Keratinocyte (primary cell): ENCODE results near the gene KRT31. TPM values are rescaled to one million over a fixed set of nuclear protein-coding genes. Genes with fewer than 3 reads are reported as not detected.
"Not testable (repeated sequence)": the region's sequence is repeated elsewhere in the genome, so short reads cannot be mapped to it uniquely, and the experiment has no call there.

Source experiments
- DNase-seq: peaks from one replicate; pipeline ENCODE4 v3.0.0-alpha.2; 2011; ENCODE audit warnings: low read depth, missing footprints, low spot score
- FAIRE-seq: peaks from 2 replicates; lab custom pipeline; 2011; peaks lifted over from hg19 to GRCh38; lab: Jason Lieb, UNC
- H2AFZ ChIP-seq: 2 replicates; pipeline ENCODE4 v1.6.0; 2012; ENCODE audit warnings: low read length, control low read depth, inconsistent platforms; ENCODE audit not compliant: control insufficient read depth
- H3K27ac ChIP-seq: 2 replicates; pipeline ENCODE4 v1.5.1; 2011; ENCODE audit warnings: low read length; ENCODE audit not compliant: control insufficient read depth, insufficient read depth
- H3K27me3 ChIP-seq: 3 replicates; pipeline ENCODE4 v1.6.0; 2011; ENCODE audit warnings: low read length; ENCODE audit not compliant: control insufficient read depth, insufficient read depth; ENCODE audit errors: extremely low read depth
- H3K36me3 ChIP-seq, 2 experiments: 2 replicates in 1 of 2; 3 replicates in 1 of 2; pipeline ENCODE4 v1.5.1; 2011; ENCODE audit warnings: low read length in 2 of 2, mild to moderate bottlenecking in 1 of 2; ENCODE audit not compliant: control insufficient read depth in 2 of 2, insufficient read depth in 2 of 2; ENCODE audit errors: extremely low read depth in 1 of 2
- H3K4me1 ChIP-seq: 3 replicates; pipeline ENCODE4 v1.5.1; 2011; ENCODE audit warnings: low read length; ENCODE audit not compliant: control insufficient read depth, insufficient read depth; ENCODE audit errors: extremely low read depth
- H3K4me2 ChIP-seq: 3 replicates; pipeline ENCODE4 v1.6.0; 2011; ENCODE audit warnings: low read depth, low read length; ENCODE audit not compliant: control insufficient read depth, insufficient read depth; ENCODE audit errors: extremely low read depth
- H3K4me3 ChIP-seq, 3 experiments: fragments of 200-600 bp in 1 of 3; sonication (generic) in 1 of 3; 2 replicates in 2 of 3; 3 replicates in 1 of 3; pipeline ENCODE4 v1.5.1; 2011 to 2016; ENCODE audit warnings: low read length in 3 of 3, mild to moderate bottlenecking in 3 of 3, control low read depth in 2 of 3, inconsistent platforms in 1 of 3, low read depth in 1 of 3, mixed read lengths in 1 of 3, mixed run types in 1 of 3, moderate library complexity in 1 of 3; ENCODE audit not compliant: control insufficient read depth in 2 of 3, insufficient read depth in 2 of 3; ENCODE audit errors: extremely low read depth in 1 of 3
- H3K79me2 ChIP-seq: 2 replicates; pipeline ENCODE4 v1.6.0; 2012; ENCODE audit warnings: low read length; ENCODE audit not compliant: control insufficient read depth, insufficient read depth
- H3K9ac ChIP-seq: 3 replicates; pipeline ENCODE4 v1.6.0; 2011; ENCODE audit warnings: low read length; ENCODE audit not compliant: control insufficient read depth, insufficient read depth; ENCODE audit errors: extremely low read depth
- H3K9me1 ChIP-seq: 3 replicates; pipeline ENCODE4 v1.6.0; 2011; ENCODE audit warnings: low read length; ENCODE audit not compliant: control insufficient read depth, insufficient read depth; ENCODE audit errors: extremely low read depth
- H3K9me3 ChIP-seq: 2 replicates; pipeline ENCODE4 v1.5.1; 2012; ENCODE audit warnings: low read depth, low read length; ENCODE audit not compliant: control insufficient read depth
- H4K20me1 ChIP-seq: 3 replicates; pipeline ENCODE4 v1.6.0; 2011; ENCODE audit warnings: low read length; ENCODE audit not compliant: control insufficient read depth, insufficient read depth; ENCODE audit errors: extremely low read depth
- EZH2 ChIP-seq: IDR thresholded peaks from one replicate; pipeline ENCODE4 v1.6.1; 2012; ENCODE audit warnings: inconsistent platforms, mild to moderate bottlenecking, low read length, moderate library complexity
- dilution Hi-C: fragments of 300-500 bp; cut with MboI; formaldehyde crosslinking; loops from one replicate; pipeline ENCODE4 v1.7.0; 2020; ENCODE audit warnings: low sequenced_read_pairs; ENCODE audit not compliant: extremely low pct_ligation_motif_present
- polyA plus RNA-seq, 5 experiments: library from polyadenylated mRNA; depleted of rRNA in 3 of 5; stranded (reverse) in 3 of 5; stranded (forward) in 1 of 5; unstranded in 1 of 5; fragments of >200 nt; gene quantifications; 1 replicate in 1 of 5; 2 replicates in 3 of 5; 3 replicates in 1 of 5; pipeline versions ENCODE4 v1.2.1 to v1.2.3, GENCODE V29; 2011 to 2012; ENCODE audit warnings: missing spikeins in 2 of 5, low read depth in 1 of 5, low replicate concordance in 1 of 5
- TF ChIP-seq, protein P1 (sequence below), 3 experiments: IDR thresholded peaks in 1 of 3; conservative IDR thresholded peaks in 1 of 3; optimal IDR thresholded peaks in 1 of 3; 2 replicates in 2 of 3; 3 replicates in 1 of 3; pipeline versions ENCODE3 to v1.5.1; 2011; ENCODE audit warnings: low read length in 3 of 3, mild to moderate bottlenecking in 3 of 3, moderate library complexity in 2 of 3, control low read depth in 1 of 3, inconsistent platforms in 1 of 3; ENCODE audit not compliant: insufficient read depth in 2 of 3; ENCODE audit errors: extremely low read depth in 1 of 3

KRT31 gene
- polyA plus RNA-seq, 1 donor (not counting 4 experiments of a cell fraction or from before 2014, with no cell fraction given), result 24.9 TPM

- no peaks in the 10 kb centered on the region for H3K79me2 ChIP-seq
- H3K9ac ChIP-seq, result no peak overlapping the region
- H3K9me3 ChIP-seq, result no peaks in the 10 kb centered on the region
- dilution Hi-C loops, result no loop called here
- FAIRE-seq, result peak; percentile 72
- no peak overlapping the region for H3K4me3 ChIP-seq
- H3K36me3 ChIP-seq, result no peaks in the 10 kb centered on the region
- DNase-seq, result no peak
- no peak overlapping the region for H2AFZ ChIP-seq
- TF ChIP-seq, protein P1, sequence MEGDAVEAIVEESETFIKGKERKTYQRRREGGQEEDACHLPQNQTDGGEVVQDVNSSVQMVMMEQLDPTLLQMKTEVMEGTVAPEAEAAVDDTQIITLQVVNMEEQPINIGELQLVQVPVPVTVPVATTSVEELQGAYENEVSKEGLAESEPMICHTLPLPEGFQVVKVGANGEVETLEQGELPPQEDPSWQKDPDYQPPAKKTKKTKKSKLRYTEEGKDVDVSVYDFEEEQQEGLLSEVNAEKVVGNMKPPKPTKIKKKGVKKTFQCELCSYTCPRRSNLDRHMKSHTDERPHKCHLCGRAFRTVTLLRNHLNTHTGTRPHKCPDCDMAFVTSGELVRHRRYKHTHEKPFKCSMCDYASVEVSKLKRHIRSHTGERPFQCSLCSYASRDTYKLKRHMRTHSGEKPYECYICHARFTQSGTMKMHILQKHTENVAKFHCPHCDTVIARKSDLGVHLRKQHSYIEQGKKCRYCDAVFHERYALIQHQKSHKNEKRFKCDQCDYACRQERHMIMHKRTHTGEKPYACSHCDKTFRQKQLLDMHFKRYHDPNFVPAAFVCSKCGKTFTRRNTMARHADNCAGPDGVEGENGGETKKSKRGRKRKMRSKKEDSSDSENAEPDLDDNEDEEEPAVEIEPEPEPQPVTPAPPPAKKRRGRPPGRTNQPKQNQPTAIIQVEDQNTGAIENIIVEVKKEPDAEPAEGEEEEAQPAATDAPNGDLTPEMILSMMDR (optimal IDR thresholded peaks at IDR 0.05 in 1 of 3, IDR thresholded peaks at IDR 0.05 in 1 of 3, conservative IDR thresholded peaks at IDR 0.05 in 1 of 3; ENCODE audit: extremely low read depth in 1 of 3, insufficient read depth in 2 of 3, low read length in 3 of 3), result no peak
- no peak for TF ChIP-seq EZH2
- peaks cover 36% of the 10 kb centered on the region for H3K4me1 ChIP-seq
- peak overlapping the region; percentile 29 for H3K4me2 ChIP-seq
- H3K27ac ChIP-seq, result no peak overlapping the region
- no peaks in the 10 kb centered on the region for H4K20me1 ChIP-seq
- no peaks in the 10 kb centered on the region for H3K27me3 ChIP-seq
- no peaks in the 10 kb centered on the region for H3K9me1 ChIP-seq
Observed at GRCh38 chr17:41352597-41353366, 44.6 kb downstream of the KRT31 start.

GRCh38 chr17:41351177-41351576 lies 46.2 kb downstream of the KRT31 start:
- Histone ChIP-seq H2AFZ (no peak overlapping the region), H3K79me2 (no peaks in the 10 kb centered on the region), H3K9me3 (no peaks in the 10 kb centered on the region), H4K20me1 (no peaks in the 10 kb centered on the region), H3K4me2 (no peak overlapping the region), H3K4me3 (no peak overlapping the region), H3K4me1 (peaks cover 41% of the 10 kb centered on the region), H3K9me1 (no peaks in the 10 kb centered on the region), H3K27ac (no peak overlapping the region), H3K27me3 (no peaks in the 10 kb centered on the region), H3K36me3 (no peaks in the 10 kb centered on the region), H3K9ac (no peak overlapping the region)
- dilution Hi-C loops, result no loop called here
- DNase-seq, result no peak
- FAIRE-seq, result no peak
- TF ChIP-seq EZH2, result no peak
- TF ChIP-seq, protein P1 (optimal IDR thresholded peaks at IDR 0.05 in 1 of 3, IDR thresholded peaks at IDR 0.05 in 1 of 3, conservative IDR thresholded peaks at IDR 0.05 in 1 of 3; ENCODE audit: extremely low read depth in 1 of 3, insufficient read depth in 2 of 3, low read length in 3 of 3), result no peak

DNA sequence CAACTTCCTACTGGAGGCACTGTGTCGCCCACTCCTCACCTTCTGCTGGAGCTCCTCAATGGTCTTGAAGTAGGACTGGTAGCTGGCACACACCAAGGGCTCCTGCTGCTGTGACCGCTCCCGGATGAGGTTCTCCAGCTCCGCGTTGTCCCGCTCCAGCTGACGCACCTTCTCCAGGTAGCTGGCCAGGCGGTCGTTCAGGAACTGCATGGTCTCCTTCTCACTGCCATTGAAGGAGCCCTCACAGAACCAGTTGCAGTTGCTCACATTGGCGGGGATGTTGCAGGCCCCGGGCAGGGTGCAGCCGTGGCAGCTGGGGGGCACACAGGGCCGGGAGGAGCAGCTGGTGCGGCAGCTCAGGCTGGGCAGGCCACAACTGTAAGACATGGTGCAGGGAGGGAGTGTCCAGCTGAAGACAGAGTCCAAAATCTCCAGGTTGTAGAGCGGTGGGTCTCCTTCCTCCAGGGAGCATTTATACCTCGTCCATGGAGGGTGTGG lies 47.0 kb downstream of the KRT31 start, which contains the start of gene KRT33A:
TSS of gene KRT33A (minus strand) at position 448 of the 498 bp plus-strand sequence. CDS start at position 387, 61 bp downstream.
- H3K4me1 ChIP-seq, result peaks cover 41% of the 10 kb centered on the region
- H3K4me2 ChIP-seq, H3K9me1 ChIP-seq, FAIRE-seq, H3K27ac ChIP-seq, H3K9me3 ChIP-seq, H4K20me1 ChIP-seq, H2AFZ ChIP-seq, H3K4me3 ChIP-seq, H3K9ac ChIP-seq, H3K36me3 ChIP-seq, dilution Hi-C loops, H3K79me2 ChIP-seq, DNase-seq, H3K27me3 ChIP-seq: not testable (repeated sequence)
